Tibial nerve (tissue), 4 donors: ENCODE data around the gene MRPL50. TPM values are rescaled to one million over a fixed set of nuclear protein-coding genes. Genes with fewer than 3 reads are reported as not detected.

ENCODE experiments used
- DNase-seq, 2 donors: peaks; one replicate each; pipeline ENCODE4 v3.0.0-alpha.2; 2019; ENCODE audit warnings: low spot score in 2 of 2
- H3K27ac ChIP-seq, 4 donors: fragments of 200-600 bp; sonication (generic) in 3 of 4; one replicate each; pipeline ENCODE4 v1.5.1; 2017 to 2019; ENCODE audit warnings: mild to moderate bottlenecking in 1 of 4
- H3K27me3 ChIP-seq, 2 donors: fragments of 200-600 bp; sonication (generic) in 1 of 2; one replicate each; pipeline versions ENCODE4 v1.5.1 to v1.6.0; 2017 to 2019
- H3K36me3 ChIP-seq, 3 donors: fragments of 200-600 bp; sonication (generic); one replicate each; pipeline ENCODE4 v1.5.1; 2018 to 2019
- H3K4me1 ChIP-seq, 4 donors: fragments of 200-600 bp; sonication (generic) in 3 of 4; one replicate each; pipeline ENCODE4 v1.5.1; 2017 to 2019
- H3K4me3 ChIP-seq, 4 donors: fragments of 200-600 bp; sonication (generic) in 3 of 4; one replicate each; pipeline ENCODE4 v1.5.1; 2017 to 2019; ENCODE audit warnings: mild to moderate bottlenecking in 1 of 4, moderate library complexity in 1 of 4
- H3K9me3 ChIP-seq, 4 donors: fragments of 200-600 bp; sonication (generic) in 3 of 4; one replicate each; pipeline ENCODE4 v1.5.1; 2017 to 2019
- CTCF ChIP-seq, 5 experiments: fragments of 200-600 bp in 3 of 5; fragments of 450-650 bp in 2 of 5; sonication (generic) in 3 of 5; IDR thresholded peaks; one replicate each; pipeline ENCODE4 v1.5.1; 2016 to 2019; ENCODE audit warnings: antibody characterized with exemption in 5 of 5, mild to moderate bottlenecking in 3 of 5, moderate library complexity in 2 of 5
- EP300 ChIP-seq, 2 donors: sonication (generic); formaldehyde crosslinking; IDR thresholded peaks; one replicate each; pipeline ENCODE4 v1.6.1; 2017; ENCODE audit warnings: antibody characterized with exemption in 2 of 2, mild to moderate bottlenecking in 1 of 2
- POLR2A ChIP-seq, 2 donors: fragments of 450-650 bp; IDR thresholded peaks; one replicate each; pipeline ENCODE4 v1.6.1; 2017; ENCODE audit warnings: antibody characterized with exemption in 2 of 2, mild to moderate bottlenecking in 2 of 2, moderate library complexity in 2 of 2
- WGBS, 2 donors: methylation state at CpG; one replicate each; pipeline ENCODE4 v1.1.5; 2018; 5-methylcytosine and 5-hydroxymethylcytosine counted together
- total RNA-seq, 4 donors: library from RNA; depleted of rRNA; stranded (reverse); fragments of >200 nt; gene quantifications; one replicate each; pipeline ENCODE4 v1.1.0, GENCODE V29; 2016

Gene MRPL50
- total RNA-seq, 4 donors from 2014 or later: 6.3 to 10.9 (median 8.5) TPM

GRCh38 chr9:101435601-101436079 is 37.2 kb upstream of the MRPL50 start, which contains the start of gene ALDOB:
Gene ALDOB (minus strand): TSS chr9:101435774. CDS start chr9:101430887, 4,887 bp downstream.
- no peaks in the 10 kb centered on the region for H3K9me3 ChIP-seq
- peak within 1 kb of the TSS in 1 of 4 donors; percentile 22 for H3K27ac ChIP-seq
- TF ChIP-seq CTCF (IDR thresholded peaks at IDR 0.05) (no peak), POLR2A (IDR thresholded peaks at IDR 0.05) (no peak), EP300 (IDR thresholded peaks at IDR 0.05) (no peak)
- H3K4me1 ChIP-seq: no peaks in the 10 kb centered on the region
- no peaks in the 10 kb centered on the region for H3K36me3 ChIP-seq
- no peak for DNase-seq
- H3K4me3 ChIP-seq: no peak within 1 kb of the TSS
- H3K27me3 ChIP-seq: no peaks in the 10 kb centered on the region
- WGBS, 2 donors: 58 to 59% methylated on average over 2 of the region's 2 CpGs

GRCh38 chr9:101434998-101435397 is 36.6 kb upstream of the MRPL50 start:
- no peak for TF ChIP-seq EP300 (IDR thresholded peaks at IDR 0.05)
- no peak for TF ChIP-seq CTCF (IDR thresholded peaks at IDR 0.05)
- no peak for TF ChIP-seq POLR2A (IDR thresholded peaks at IDR 0.05)
- no peak for DNase-seq
- Histone ChIP-seq H3K27ac (peak overlapping the region in 1 of 4 donors; percentile 22), H3K9me3 (no peaks in the 10 kb centered on the region), H3K4me1 (no peaks in the 10 kb centered on the region), H3K36me3 (no peaks in the 10 kb centered on the region), H3K4me3 (no peak overlapping the region), H3K27me3 (no peaks in the 10 kb centered on the region)
- 60 to 61% methylated on average over 3 of the region's 3 CpGs for WGBS, 2 donors

- Histone ChIP-seq H3K27me3 (no peaks in the 10 kb centered on the region), H3K9me3 (no peaks in the 10 kb centered on the region), H3K27ac (peak overlapping the region in 1 of 4 donors; percentile 24), H3K4me1 (no peaks in the 10 kb centered on the region), H3K36me3 (no peaks in the 10 kb centered on the region), H3K4me3 (no peak overlapping the region)
- 71 to 76% methylated on average over 3 of the region's 3 CpGs for WGBS, 2 donors
- no peak for DNase-seq
- TF ChIP-seq POLR2A (IDR thresholded peaks at IDR 0.05): no peak
- TF ChIP-seq CTCF (IDR thresholded peaks at IDR 0.05): no peak
- TF ChIP-seq EP300 (IDR thresholded peaks at IDR 0.05): no peak
These were observed 34.8 kb upstream of the MRPL50 start for GRCh38 chr9:101433229-101433628.

- Histone ChIP-seq H3K4me3 (no peak overlapping the region), H3K4me1 (no peaks in the 10 kb centered on the region), H3K9me3 (no peaks in the 10 kb centered on the region), H3K36me3 (no peaks in the 10 kb centered on the region), H3K27me3 (no peaks in the 10 kb centered on the region), H3K27ac (peak overlapping the region in 1 of 4 donors; percentile 24)
- 73 to 81% methylated on average over 1 of the region's 1 CpG for WGBS, 2 donors
- DNase-seq: no peak
- TF ChIP-seq CTCF (IDR thresholded peaks at IDR 0.05) (no peak), POLR2A (IDR thresholded peaks at IDR 0.05) (no peak), EP300 (IDR thresholded peaks at IDR 0.05) (no peak)
These were observed 34.3 kb upstream of the MRPL50 start for GRCh38 chr9:101432740-101433139.

- TF ChIP-seq EP300 (IDR thresholded peaks at IDR 0.05): no peak
- no peak for TF ChIP-seq POLR2A (IDR thresholded peaks at IDR 0.05)
- no peak for TF ChIP-seq CTCF (IDR thresholded peaks at IDR 0.05)
- DNase-seq: no peak
- H3K27me3 ChIP-seq: no peaks in the 10 kb centered on the region
- H3K4me1 ChIP-seq: no peaks in the 10 kb centered on the region
- H3K36me3 ChIP-seq: no peaks in the 10 kb centered on the region
- H3K27ac ChIP-seq: no peak overlapping the region
- no peaks in the 10 kb centered on the region for H3K9me3 ChIP-seq
- H3K4me3 ChIP-seq: no peak overlapping the region
These were observed 33.8 kb upstream of the MRPL50 start for GRCh38 chr9:101432171-101432570.
